ENCODE results near the gene DUSP5.
A peak's percentile ranks its signal among the peaks of the same experiment; 100 is the strongest.
"Not testable (repeated sequence)": the region's sequence is repeated elsewhere in the genome, so short reads cannot be mapped to it uniquely, and the experiment has no call there.

The DUSP5 gene, protein sequence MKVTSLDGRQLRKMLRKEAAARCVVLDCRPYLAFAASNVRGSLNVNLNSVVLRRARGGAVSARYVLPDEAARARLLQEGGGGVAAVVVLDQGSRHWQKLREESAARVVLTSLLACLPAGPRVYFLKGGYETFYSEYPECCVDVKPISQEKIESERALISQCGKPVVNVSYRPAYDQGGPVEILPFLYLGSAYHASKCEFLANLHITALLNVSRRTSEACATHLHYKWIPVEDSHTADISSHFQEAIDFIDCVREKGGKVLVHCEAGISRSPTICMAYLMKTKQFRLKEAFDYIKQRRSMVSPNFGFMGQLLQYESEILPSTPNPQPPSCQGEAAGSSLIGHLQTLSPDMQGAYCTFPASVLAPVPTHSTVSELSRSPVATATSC
- 32.8 to 518 (median 79.0) reads per million in 18 experiments for total RNA-seq

GRCh38 chr10:110497438-110498086 lies at the start of gene DUSP5:
TSS of gene DUSP5 (plus strand) at chr10:110497907. CDS start at chr10:110498122, 215 bp downstream.
- peak; percentile 98 to 99 for DNase-seq

DNA sequence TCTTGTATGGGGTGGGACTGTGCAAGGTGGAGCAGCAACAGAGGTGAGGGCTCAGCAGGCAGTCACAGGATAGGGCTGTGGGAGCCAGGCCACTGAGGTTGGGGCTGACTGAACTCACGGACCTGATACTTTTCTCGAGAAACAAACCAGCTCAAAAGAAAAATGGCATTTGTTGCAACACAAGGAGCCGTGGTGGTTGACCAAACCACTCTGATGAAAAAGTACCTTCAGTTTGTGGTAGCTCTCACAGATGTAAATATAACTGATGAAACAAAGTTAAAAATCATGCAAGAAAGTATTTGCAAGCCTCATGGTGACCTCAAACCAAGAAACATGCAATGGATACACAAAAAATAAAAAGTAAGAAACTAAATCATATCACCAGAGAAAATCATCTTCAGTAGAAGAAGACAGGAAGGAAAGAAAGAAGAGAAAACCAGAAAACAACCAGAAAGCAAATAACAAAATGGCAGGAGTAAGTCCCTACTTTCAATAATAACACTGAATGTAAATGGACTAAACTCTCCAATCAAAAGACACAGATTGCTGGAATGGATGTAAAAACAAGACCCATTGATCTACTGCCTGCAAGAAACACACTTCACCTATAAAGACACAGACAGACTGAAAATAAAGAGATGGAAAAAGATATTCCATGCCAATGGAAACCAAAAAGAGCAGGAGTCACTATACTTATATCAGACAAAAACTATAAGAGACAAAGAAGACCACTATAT lies 48.9 kb upstream of the DUSP5 start:
- no peak for DNase-seq

GRCh38 chr10:110455446-110455845 lies 42.3 kb upstream of the DUSP5 start:
- peak; percentile 34 to 68 for DNase-seq

- peak in 1 of 2 donors; percentile 27 for DNase-seq
Observed at GRCh38 chr10:110456046-110456445, 41.7 kb upstream of the DUSP5 start.

- DNase-seq, result no peak
Observed at GRCh38 chr10:110456523-110457091, 41.1 kb upstream of the DUSP5 start.

DNA sequence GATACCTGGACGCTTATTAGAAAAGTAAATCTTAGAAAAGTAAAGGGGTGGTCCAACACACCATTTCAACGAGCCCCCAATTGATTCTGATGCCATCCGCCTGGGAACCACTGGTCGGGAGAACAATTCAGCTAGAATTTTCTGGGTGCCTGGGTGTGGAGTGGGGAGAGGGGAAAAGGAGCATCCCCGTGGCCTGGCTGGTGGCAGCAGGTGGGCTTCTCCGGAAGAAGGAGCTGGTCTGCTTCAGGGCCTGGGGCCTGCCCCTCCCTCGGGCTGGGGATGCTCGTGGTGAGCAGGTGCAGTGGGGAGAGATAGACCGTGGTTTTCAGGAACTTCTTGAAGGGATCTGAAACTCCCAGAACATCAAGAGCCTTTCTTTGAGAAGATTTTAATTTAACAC lies 39.9 kb upstream of the DUSP5 start:
- no peak for DNase-seq

- peak; percentile 7 to 13 for DNase-seq
Observed at GRCh38 chr10:110458266-110458920, 39.3 kb upstream of the DUSP5 start.

DNA sequence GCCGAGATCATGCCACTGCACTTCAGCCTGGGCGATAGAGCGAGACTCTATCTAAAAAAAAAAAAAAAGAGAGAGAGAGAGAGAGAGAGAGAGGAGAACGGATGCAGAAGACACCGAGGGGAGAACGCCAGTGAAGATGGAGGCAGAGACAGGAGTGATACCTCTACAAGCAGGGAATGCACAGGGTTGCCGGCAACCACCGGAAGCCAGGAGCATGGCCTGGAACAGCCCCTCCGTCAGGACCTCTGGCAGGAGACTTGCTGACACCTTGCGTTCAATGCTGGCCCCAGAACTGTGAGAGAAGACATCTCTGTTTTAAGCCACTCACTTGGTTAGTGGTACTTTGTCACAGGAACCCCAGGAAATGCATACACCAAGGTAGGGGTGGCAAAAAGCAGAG lies 38.1 kb upstream of the DUSP5 start:
- DNase-seq, result no peak

DNA sequence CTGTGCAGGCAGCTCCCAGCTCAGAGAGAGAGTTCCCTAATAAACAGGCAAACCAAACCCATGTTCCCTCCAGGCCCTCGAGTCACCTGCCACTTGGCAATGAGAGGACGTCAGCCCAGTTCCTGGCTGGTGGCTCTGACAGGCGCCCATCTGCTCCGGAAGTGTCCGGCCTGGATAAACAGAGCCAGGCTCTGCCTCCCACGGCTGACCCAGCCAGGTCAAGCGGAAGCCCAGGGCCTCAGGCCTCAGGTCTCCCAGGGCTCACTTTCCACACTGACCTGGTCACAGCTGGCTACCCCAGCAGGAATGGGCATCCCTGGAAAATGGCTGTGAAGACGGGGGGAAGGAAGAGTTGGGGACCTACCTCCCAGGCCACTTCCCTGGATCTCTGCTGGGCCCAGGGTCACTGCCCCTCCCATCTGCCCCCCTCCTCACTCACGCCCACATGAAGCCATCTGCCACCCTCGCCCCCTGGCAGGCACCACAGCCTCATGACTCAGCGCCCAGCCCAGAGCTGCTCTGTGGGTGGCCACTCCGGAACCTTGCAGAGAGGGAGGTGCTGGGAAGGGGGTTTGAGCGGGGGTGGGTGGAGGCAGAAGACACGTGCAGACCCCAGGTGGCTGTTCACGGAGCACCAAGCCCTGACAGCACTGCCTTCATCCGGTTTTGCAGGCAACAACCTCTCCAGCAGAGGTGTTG lies 37.4 kb upstream of the DUSP5 start:
- peak; percentile 40 to 70 for DNase-seq

GRCh38 chr10:110461088-110461487 lies 36.6 kb upstream of the DUSP5 start:
- DNase-seq, result no peak

GRCh38 chr10:110461530-110461929 lies 36.2 kb upstream of the DUSP5 start:
- DNase-seq, result no peak

DNA sequence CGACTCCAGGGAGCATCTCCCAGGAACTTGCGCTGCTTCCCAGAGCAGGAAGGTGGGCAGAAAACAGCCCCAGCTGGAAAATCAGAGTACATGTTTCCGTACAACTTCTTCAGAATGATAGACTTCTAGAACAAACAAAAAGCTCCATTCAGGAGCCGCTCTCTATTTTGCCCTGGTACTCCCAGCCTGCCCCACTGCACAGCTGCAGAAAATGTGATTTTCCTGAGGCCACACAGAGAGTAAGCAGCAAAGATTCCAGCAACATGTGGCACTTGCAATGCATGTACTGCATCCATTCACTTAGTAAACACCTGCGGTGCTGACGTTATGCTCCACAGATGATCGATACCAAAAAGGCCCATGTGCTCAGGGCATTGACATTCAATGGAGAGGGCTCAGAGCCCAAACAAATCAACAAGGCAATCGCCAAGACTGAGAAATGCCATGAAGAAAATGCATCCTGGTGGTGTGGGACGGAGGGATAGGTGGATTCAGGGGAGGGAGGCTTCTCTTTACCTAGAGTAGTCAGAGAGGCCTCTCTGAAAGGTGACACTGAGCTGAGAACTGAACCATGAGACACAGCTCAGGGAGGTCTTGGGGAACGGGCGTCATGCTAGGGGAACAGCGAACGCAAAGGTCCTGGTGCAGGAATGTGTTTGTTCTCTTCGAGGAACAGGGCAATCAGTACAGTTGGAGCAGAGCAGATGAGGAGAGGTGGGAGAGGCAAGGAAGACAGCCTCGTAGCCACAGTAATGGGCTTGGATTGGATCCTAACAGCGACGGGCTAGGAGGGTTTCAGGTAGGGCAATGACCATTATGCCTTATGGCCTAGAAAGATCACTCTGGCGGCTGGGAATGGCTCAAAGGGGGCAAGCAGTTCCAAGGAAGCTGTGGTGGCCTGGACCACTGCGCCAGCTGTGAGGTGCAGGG lies 35.3 kb upstream of the DUSP5 start:
- DNase-seq, result no peak

- not testable (repeated sequence) for DNase-seq
Observed at GRCh38 chr10:110468258-110468657, 29.4 kb upstream of the DUSP5 start.

DNA sequence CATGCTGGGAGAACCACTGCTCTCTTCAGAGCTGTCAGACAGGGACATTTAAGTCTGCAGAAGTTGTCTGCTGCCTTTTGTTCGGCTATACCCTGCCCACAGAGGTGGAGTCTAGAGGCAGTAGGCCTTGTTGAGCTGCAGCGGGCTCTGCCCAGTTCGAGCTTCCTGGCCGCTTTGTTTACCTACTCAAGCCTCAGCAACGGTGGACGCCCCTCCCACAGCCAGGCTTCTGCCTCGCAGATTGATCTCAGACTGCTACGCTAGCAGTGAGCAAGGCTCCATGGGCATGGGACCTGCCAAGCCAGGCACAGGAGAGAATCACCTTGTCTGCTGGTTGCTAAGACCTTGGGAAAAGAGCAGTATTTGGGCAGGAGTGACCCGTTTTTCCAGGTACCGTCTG lies 27.2 kb upstream of the DUSP5 start:
- DNase-seq, result not testable (repeated sequence)

GRCh38 chr10:110471566-110472139 lies 26.1 kb upstream of the DUSP5 start:
- peak in 1 of 2 donors; percentile 32 for DNase-seq

- no peak for DNase-seq
Observed at GRCh38 chr10:110474017-110474416, 23.7 kb upstream of the DUSP5 start.

GRCh38 chr10:110474826-110475225 lies 22.9 kb upstream of the DUSP5 start:
- DNase-seq, result no peak

DNA sequence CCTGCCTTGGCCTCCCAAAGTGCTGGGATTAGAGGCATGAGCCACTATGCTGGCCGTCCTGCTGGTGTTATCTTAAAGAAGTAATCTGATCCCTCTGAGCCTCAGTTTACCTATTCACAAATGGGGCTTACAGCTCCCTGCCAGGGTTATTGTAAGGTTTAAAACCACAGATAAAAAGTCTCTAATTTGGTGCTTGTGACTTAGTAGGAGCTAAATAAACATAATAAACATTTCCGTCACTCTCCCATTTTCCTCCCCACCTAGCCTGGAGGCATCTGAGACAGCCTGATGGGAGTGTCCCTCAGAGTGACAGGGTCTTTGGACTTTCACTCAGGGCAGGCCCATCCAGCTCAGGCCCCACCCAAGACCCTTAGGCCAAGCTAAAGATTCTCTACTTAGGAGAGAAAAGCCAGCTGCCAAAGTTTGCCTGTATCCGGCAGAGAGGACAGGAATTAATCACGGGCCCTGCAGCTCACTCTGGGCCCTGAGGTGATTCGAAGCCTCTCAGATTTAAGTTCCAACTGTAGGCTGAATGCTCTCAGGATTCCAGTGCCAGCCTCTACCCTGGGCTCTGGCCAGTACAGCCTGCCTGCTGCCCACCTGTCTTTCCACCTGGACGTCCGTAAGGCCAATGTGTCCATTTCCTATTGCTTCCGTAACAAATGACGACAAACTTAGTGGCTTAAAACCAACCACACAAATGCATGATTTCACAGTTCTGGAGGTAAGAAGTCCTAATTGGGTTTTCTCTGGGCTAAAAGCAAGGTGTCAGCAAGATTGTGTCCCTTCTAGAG lies 21.8 kb upstream of the DUSP5 start:
- DNase-seq, result no peak

DNA sequence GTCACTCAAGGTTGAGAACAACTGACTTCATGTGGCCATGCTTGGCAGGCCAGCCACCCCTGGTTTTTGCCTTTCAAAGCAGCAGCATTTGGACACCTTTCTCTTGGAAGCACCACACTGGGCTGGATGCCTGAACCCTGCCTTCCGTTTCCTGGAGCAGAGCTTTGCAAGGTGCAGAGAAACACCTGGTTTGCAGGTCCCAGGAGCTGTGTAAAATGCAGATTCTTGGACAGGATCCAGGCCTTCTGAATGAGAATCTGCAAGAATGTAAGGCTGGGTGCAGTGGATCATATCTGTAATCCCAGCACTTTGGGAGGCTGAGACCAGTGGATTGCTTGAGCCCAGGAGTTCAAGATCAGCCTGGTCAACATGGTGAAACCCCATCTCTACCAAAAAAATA lies 18.0 kb upstream of the DUSP5 start:
- no peak for DNase-seq

Measured in inflammatory macrophage (primary cell).